Liver (tissue), 9 donors: ENCODE measurements around the gene IKZF1. TPM values are rescaled to one million over a fixed set of nuclear protein-coding genes. Genes with fewer than 3 reads are reported as not detected.

Source experiments
- DNase-seq: peaks from one replicate; pipeline ENCODE4 v3.0.0-alpha.2; 2017; ENCODE audit warnings: low spot score
- H3K27ac ChIP-seq, 2 donors: one replicate each; pipeline ENCODE4 v1.7.0; 2013; ENCODE audit warnings: inconsistent platforms in 2 of 2, low read length in 2 of 2, control low read depth in 1 of 2, low read depth in 1 of 2, mild to moderate bottlenecking in 1 of 2
- H3K27me3 ChIP-seq, 4 donors: one replicate each; pipeline versions ENCODE4 v1.6.1 to v1.7.0; 2013; ENCODE audit warnings: low read length in 3 of 4, inconsistent platforms in 1 of 4, mild to moderate bottlenecking in 1 of 4, moderate library complexity in 1 of 4; ENCODE audit not compliant: control insufficient read depth in 4 of 4, insufficient read depth in 4 of 4
- H3K36me3 ChIP-seq, 4 donors: one replicate each; pipeline versions ENCODE4 v1.6.1 to v1.7.0; 2013; ENCODE audit warnings: low read length in 3 of 4, mild to moderate bottlenecking in 3 of 4, low read depth in 1 of 4, moderate library complexity in 1 of 4; ENCODE audit not compliant: control insufficient read depth in 4 of 4, insufficient read depth in 3 of 4
- H3K4me1 ChIP-seq, 4 donors: one replicate each; pipeline versions ENCODE4 v1.6.1 to v1.7.0; 2013; ENCODE audit warnings: low read length in 3 of 4, mild to moderate bottlenecking in 3 of 4, moderate library complexity in 1 of 4; ENCODE audit not compliant: control insufficient read depth in 4 of 4, insufficient read depth in 4 of 4
- H3K4me3 ChIP-seq, 3 donors: one replicate each; pipeline versions ENCODE4 v1.6.1 to v1.7.0; 2013; ENCODE audit warnings: low read length in 3 of 3, control low read depth in 1 of 3, low read depth in 1 of 3, mild to moderate bottlenecking in 1 of 3
- H3K9ac ChIP-seq, 2 donors: one replicate each; pipeline ENCODE4 v1.7.0; 2013; ENCODE audit warnings: low read length in 2 of 2, mild to moderate bottlenecking in 2 of 2, moderate library complexity in 2 of 2, control low read depth in 1 of 2, low read depth in 1 of 2
- H3K9me3 ChIP-seq, 4 donors: one replicate each; pipeline versions ENCODE4 v1.6.1 to v1.7.0; 2013; ENCODE audit warnings: low read length in 3 of 4; ENCODE audit not compliant: control insufficient read depth in 4 of 4
- ATF3 ChIP-seq: IDR thresholded peaks from 2 replicates; pipeline ENCODE4 v1.6.1; 2016; ENCODE audit warnings: antibody characterized with exemption
- EGR1 ChIP-seq, 2 donors: IDR thresholded peaks; 2 replicates each; pipeline ENCODE4 v1.6.1; 2016 to 2018; ENCODE audit warnings: antibody characterized with exemption in 2 of 2, low read depth in 2 of 2
- FOXA1 ChIP-seq: IDR thresholded peaks from 2 replicates; pipeline ENCODE4 v1.6.1; 2016; ENCODE audit warnings: antibody characterized with exemption
- FOXA2 ChIP-seq: IDR thresholded peaks from 2 replicates; pipeline ENCODE4 v1.6.1; 2016; ENCODE audit warnings: antibody characterized with exemption
- GABPA ChIP-seq, 2 donors: IDR thresholded peaks in 1 of 2; conservative IDR thresholded peaks in 1 of 2; 2 replicates each; pipeline ENCODE4 v1.6.1; 2016; ENCODE audit warnings: antibody characterized with exemption in 2 of 2, mild to moderate bottlenecking in 1 of 2, moderate library complexity in 1 of 2
- HNF4G ChIP-seq: IDR thresholded peaks from 2 replicates; pipeline ENCODE4 v1.6.1; 2016; ENCODE audit warnings: antibody characterized with exemption
- JUND ChIP-seq, 2 donors: IDR thresholded peaks; 2 replicates each; pipeline ENCODE4 v1.6.1; 2016; ENCODE audit warnings: antibody characterized with exemption in 2 of 2
- NR2F2 ChIP-seq: IDR thresholded peaks from 2 replicates; pipeline ENCODE4 v1.6.1; 2016; ENCODE audit warnings: antibody characterized with exemption
- RAD21 ChIP-seq, 2 donors: IDR thresholded peaks; 2 replicates each; pipeline ENCODE4 v1.6.1; 2016; ENCODE audit warnings: antibody characterized with exemption in 2 of 2, mild to moderate bottlenecking in 2 of 2
- RXRA ChIP-seq, 2 donors: IDR thresholded peaks; 2 replicates each; pipeline ENCODE4 v1.6.1; 2017 to 2018; ENCODE audit warnings: antibody characterized with exemption in 2 of 2, mild to moderate bottlenecking in 1 of 2
- SP1 ChIP-seq: IDR thresholded peaks from 2 replicates; pipeline ENCODE4 v1.6.1; 2018; ENCODE audit warnings: antibody characterized with exemption, mild to moderate bottlenecking
- TAF1 ChIP-seq: conservative IDR thresholded peaks from 2 replicates; pipeline ENCODE4 v1.6.1; 2016; ENCODE audit warnings: antibody characterized with exemption, mild to moderate bottlenecking
- ZBTB33 ChIP-seq: IDR thresholded peaks from 2 replicates; pipeline ENCODE4 v1.6.1; 2016; ENCODE audit warnings: antibody characterized with exemption
- WGBS: extraction: QIAGEN DNeasy Blood & Tissue Kit; methylation state at CpG from one replicate; pipeline ENCODE4 v1.1.7; 2013; 5-methylcytosine and 5-hydroxymethylcytosine counted together
- polyA plus RNA-seq, 2 donors: library from polyadenylated mRNA; stranded (reverse) in 1 of 2; unstranded in 1 of 2; fragments of 200-250 nt in 1 of 2; fragments of >200 nt in 1 of 2; fragmentation: Nextera tagmentation in 1 of 2; extraction: Ambion mirVana in 1 of 2; gene quantifications; one replicate each; pipeline versions ENCODE4 v1.2.1 to v1.2.3, GENCODE V29; 2013 to 2015
- total RNA-seq, 2 donors: library from RNA; depleted of rRNA; stranded (reverse); fragments of >200 nt; gene quantifications; one replicate each; pipeline ENCODE4 v1.2.3, GENCODE V29; 2014
- TF ChIP-seq, protein P1 (sequence below): fragments of 150-350 bp; IDR thresholded peaks from 2 replicates; pipeline ENCODE4 v1.5.1; 2017; ENCODE audit warnings: improper control_type of control experiment, low read depth, low read length; ENCODE audit not compliant: missing input control
- TF ChIP-seq, protein P2 (sequence below): IDR thresholded peaks from 2 replicates; pipeline ENCODE4 v1.6.1; 2016; ENCODE audit warnings: antibody characterized with exemption, mild to moderate bottlenecking
- TF ChIP-seq, protein P3 (sequence below): IDR thresholded peaks from 2 replicates; pipeline ENCODE4 v1.6.1; 2016; ENCODE audit warnings: antibody characterized with exemption
- donor health status: healthy.
- donor health status: healthy.
- donor health status: healthy.
- donor health status: healthy.
- donor health status: healthy.

The IKZF1 gene
- total and polyA plus RNA-seq, 4 donors: 1.6 to 43.5 (median 6.2) TPM

DNA sequence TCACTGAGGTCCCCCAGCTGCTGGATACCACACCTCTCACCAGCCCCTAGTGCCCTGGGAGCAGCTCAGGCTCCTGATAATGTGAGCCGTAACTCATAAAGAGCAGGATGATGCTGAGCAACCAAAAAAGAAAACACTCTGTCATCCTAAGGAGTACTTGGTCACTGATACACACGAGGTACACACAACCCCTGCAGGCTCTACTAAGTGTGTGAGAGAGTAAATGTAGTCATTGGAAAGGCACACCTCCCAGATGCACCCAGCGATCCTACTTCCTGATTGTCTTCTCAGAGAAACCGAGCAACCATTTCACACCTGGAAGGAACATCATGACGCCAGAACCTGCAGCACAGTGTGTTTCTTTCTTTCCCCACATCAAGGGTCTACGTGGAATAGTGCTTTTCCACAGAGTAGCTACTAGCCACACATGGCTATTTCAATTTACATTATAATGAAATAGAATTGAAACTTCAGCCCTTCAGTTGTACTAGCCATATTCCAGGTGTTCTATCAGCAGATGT is 111.4 kb downstream of the IKZF1 start:
- WGBS: 72% methylated on average over 6 of the region's 6 CpGs
- H3K27me3 ChIP-seq: no peaks in the 10 kb centered on the region
- H3K36me3 ChIP-seq: no peaks in the 10 kb centered on the region
- TF ChIP-seq, protein P1, sequence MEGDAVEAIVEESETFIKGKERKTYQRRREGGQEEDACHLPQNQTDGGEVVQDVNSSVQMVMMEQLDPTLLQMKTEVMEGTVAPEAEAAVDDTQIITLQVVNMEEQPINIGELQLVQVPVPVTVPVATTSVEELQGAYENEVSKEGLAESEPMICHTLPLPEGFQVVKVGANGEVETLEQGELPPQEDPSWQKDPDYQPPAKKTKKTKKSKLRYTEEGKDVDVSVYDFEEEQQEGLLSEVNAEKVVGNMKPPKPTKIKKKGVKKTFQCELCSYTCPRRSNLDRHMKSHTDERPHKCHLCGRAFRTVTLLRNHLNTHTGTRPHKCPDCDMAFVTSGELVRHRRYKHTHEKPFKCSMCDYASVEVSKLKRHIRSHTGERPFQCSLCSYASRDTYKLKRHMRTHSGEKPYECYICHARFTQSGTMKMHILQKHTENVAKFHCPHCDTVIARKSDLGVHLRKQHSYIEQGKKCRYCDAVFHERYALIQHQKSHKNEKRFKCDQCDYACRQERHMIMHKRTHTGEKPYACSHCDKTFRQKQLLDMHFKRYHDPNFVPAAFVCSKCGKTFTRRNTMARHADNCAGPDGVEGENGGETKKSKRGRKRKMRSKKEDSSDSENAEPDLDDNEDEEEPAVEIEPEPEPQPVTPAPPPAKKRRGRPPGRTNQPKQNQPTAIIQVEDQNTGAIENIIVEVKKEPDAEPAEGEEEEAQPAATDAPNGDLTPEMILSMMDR: no peak
- TF ChIP-seq NR2F2 (no peak), HNF4G (no peak), FOXA1 (no peak), ZBTB33 (no peak), ATF3 (no peak), GABPA (IDR thresholded peaks at IDR 0.05 in 1 of 2, conservative IDR thresholded peaks at IDR 0.05 in 1 of 2) (no peak), SP1 (no peak), FOXA2 (no peak), RAD21 (IDR thresholded peaks at IDR 0.05) (no peak), JUND (IDR thresholded peaks at IDR 0.05) (no peak)
- TF ChIP-seq, protein P2, sequence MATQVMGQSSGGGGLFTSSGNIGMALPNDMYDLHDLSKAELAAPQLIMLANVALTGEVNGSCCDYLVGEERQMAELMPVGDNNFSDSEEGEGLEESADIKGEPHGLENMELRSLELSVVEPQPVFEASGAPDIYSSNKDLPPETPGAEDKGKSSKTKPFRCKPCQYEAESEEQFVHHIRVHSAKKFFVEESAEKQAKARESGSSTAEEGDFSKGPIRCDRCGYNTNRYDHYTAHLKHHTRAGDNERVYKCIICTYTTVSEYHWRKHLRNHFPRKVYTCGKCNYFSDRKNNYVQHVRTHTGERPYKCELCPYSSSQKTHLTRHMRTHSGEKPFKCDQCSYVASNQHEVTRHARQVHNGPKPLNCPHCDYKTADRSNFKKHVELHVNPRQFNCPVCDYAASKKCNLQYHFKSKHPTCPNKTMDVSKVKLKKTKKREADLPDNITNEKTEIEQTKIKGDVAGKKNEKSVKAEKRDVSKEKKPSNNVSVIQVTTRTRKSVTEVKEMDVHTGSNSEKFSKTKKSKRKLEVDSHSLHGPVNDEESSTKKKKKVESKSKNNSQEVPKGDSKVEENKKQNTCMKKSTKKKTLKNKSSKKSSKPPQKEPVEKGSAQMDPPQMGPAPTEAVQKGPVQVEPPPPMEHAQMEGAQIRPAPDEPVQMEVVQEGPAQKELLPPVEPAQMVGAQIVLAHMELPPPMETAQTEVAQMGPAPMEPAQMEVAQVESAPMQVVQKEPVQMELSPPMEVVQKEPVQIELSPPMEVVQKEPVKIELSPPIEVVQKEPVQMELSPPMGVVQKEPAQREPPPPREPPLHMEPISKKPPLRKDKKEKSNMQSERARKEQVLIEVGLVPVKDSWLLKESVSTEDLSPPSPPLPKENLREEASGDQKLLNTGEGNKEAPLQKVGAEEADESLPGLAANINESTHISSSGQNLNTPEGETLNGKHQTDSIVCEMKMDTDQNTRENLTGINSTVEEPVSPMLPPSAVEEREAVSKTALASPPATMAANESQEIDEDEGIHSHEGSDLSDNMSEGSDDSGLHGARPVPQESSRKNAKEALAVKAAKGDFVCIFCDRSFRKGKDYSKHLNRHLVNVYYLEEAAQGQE: no peak
- no peak overlapping the region for H3K9ac ChIP-seq
- DNase-seq: no peak
- H3K4me1 ChIP-seq: no peaks in the 10 kb centered on the region
- H3K4me3 ChIP-seq: no peak overlapping the region
- no peak overlapping the region for H3K27ac ChIP-seq
- H3K9me3 ChIP-seq: no peaks in the 10 kb centered on the region

DNA sequence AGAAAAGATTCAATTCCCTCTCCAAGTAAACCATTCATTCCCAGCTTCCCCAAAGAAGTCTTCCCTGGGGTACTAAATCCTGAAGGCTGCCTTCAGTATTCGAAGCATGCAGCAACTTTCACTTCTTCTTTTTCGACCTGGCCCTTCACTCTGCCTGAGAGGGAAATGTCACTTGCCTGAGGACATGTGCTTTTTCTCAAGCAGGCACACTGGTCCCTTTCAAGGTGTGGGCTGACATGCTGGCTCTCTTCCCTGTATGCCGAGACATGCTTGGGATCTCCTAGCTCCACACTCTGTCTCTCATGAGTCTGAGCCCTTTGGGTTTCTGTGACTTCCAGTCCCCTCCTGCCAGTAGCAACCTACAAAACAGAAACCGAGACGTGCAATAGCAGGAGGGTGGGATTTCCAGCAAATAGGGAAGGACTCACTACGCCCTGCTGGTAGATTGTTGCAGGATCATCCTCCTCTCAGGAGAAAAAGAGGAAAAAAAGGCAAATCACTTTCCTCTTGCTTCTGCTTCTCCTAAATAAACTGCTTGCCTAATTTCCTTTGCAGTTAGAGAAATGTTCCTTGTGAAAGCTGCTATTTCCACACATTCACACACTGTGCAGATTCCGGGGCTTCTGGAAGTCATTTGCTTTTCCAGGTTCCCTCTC is 112.1 kb downstream of the IKZF1 start:
- Histone ChIP-seq H3K36me3 (no peaks in the 10 kb centered on the region), H3K4me3 (no peak overlapping the region), H3K9ac (no peak overlapping the region), H3K27ac (no peak overlapping the region), H3K27me3 (no peaks in the 10 kb centered on the region), H3K4me1 (no peaks in the 10 kb centered on the region), H3K9me3 (no peaks in the 10 kb centered on the region)
- TF ChIP-seq GABPA (IDR thresholded peaks at IDR 0.05 in 1 of 2, conservative IDR thresholded peaks at IDR 0.05 in 1 of 2) (no peak), FOXA2 (no peak), EGR1 (IDR thresholded peaks at IDR 0.05; ENCODE audit: low read depth in 2 of 2) (no peak), RXRA (IDR thresholded peaks at IDR 0.05) (no peak), FOXA1 (no peak), ZBTB33 (no peak), TAF1 (no peak), JUND (IDR thresholded peaks at IDR 0.05) (no peak)
- TF ChIP-seq, protein P2: no peak
- TF ChIP-seq, protein P3, sequence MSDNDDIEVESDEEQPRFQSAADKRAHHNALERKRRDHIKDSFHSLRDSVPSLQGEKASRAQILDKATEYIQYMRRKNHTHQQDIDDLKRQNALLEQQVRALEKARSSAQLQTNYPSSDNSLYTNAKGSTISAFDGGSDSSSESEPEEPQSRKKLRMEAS: no peak
- no peak for DNase-seq
- 62% methylated on average over 7 of the region's 7 CpGs for WGBS
